Eye (tissue), 1 donor: Measurements from ENCODE around the gene MRTFA.

Experiments
- DNase-seq: peaks from one replicate; pipeline ENCODE4 v3.0.0-alpha.2; 2015

Gene MRTFA

DNA sequence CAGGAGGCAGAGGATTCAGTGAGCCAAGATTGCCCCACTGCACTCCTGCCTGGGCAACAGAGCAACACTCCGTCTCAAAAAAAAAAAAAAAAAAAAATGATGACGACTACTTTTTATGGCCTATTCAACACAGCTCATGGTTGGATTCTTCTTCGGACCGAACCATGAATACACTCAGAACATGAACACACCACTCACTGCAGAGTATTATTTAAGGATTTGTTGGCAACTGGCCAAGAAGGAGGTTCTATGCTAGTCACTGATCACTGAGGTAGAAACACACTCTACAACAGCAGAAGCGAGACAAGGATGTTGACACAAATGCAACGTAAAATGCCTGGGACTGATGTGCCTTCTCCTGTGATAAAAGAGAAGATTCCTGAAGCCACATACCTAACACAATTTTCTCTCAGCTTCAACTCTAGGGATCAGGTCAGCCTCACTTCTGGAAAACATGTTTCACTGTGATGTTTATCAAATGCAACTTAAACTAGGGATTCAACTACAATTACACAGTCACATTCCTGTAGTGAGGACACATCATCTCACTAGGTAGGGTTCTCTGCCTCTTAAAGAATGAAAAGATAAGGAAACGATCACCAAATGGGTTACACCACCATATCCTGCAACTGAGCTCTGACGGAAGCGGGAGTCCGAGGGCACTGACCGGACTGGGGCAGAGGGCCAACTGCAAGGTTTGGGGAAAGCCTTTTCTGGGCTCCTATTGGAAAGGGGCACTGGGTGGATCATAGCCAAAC is 183.6 kb downstream of the MRTFA start:
- no peak for DNase-seq

DNA sequence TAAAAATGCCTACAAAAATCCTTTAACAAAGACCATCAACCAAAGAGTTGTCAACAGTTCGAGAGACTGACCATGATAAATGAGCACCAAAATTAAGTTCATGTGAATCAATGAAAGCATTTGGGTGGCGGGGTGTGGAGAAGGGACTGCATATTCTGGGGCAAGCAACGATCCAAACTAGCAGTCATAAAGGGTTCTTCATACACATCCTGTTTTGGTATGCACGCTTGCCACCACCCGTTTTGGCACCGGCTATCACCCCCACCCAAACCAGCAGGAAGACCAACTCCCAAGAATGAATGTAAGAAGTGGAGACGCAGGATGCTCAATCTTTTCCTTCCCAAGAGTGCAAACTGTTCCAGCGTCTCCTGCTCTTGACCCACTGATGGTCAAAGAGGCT is 185.3 kb downstream of the MRTFA start:
- no peak for DNase-seq

- DNase-seq = no peak
Observed at GRCh38 chr22:40450616-40451015, 185.9 kb downstream of the MRTFA start.

DNA sequence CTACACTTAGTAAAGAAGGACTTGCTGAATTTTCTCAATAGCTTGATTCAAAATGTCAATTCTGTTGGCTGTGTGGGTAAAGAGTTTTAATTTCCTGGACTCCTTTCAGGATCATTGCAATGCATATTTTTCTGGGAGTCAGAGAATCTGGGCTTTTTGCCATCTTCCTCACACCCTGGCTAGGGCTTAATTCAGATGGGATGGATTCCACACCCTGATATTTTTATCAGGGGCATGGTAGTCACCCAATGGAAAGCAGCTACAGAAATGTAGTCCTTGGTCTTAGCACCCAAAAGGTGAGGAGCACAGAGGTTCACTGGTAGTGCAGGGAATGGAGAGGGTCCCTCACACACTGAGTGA is 186.9 kb downstream of the MRTFA start:
- peak; percentile 33 for DNase-seq

DNA sequence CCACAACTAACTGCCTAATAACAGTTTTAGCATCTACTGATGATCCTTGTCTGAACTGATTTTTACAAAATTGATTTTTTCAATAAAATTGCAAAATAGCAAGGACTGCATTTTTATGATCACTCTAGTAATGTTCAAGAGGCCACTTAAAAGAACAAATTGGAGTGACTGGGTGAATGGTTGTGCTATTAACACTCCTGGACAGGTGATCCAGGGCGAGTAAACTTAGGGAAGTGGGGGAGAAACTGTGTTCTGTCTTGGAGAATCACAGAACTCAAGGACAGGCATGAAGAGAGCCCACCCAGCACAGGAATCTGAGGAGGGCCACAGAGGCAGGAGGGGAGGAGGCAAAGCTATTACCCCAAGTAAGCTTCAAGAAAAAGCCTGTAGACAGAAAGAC is 190.3 kb downstream of the MRTFA start:
- DNase-seq = no peak

DNA sequence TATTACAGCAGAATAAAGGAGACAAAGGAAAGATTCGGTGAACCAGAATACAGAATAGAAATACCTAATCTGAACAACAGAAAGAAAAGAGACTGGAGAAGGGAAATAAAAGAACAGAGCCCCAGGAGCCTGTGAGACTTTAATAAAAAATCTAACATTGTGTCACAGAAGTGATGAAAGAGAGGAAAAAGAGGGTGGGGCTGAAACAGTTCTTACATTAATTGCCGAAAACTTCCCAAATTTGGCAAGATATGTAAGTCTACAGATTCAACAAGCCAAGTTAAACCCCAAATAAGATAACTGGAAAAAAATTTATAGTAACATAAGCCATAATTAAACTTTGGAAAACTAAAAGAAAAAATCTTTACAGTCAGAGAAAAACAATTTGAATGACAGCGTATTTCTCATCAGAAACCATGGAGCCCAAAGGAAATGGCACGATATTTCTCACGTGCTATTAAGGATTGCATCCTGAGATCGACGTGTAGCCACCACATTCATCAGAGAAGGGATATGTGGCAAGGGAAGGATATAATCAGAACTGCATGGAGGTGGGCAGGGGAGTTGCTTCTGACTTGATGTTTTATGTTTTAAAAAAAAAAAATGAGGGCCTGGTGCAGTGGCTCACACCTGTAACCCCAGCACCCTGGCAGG is 192.2 kb downstream of the MRTFA start:
- DNase-seq = no peak

DNA sequence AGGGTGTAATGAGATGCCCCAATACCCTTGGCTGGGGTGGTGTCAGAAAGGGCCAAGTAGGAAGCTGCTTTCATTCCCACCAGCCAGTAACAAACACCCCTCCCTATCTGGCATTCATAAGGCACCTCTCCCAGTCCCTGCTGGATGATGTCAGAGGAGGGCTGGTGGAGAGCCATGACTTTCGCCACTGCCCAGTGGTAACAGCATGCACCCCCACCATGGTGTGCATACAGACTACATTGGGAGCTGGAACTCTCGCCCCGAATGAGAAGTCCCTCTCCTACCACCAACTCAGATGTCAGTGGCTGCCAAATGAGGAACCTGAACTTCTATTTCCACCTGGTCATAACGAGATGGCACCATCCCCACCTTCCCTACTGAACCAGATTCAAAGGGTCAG is 192.8 kb downstream of the MRTFA start:
- DNase-seq = no peak

DNA sequence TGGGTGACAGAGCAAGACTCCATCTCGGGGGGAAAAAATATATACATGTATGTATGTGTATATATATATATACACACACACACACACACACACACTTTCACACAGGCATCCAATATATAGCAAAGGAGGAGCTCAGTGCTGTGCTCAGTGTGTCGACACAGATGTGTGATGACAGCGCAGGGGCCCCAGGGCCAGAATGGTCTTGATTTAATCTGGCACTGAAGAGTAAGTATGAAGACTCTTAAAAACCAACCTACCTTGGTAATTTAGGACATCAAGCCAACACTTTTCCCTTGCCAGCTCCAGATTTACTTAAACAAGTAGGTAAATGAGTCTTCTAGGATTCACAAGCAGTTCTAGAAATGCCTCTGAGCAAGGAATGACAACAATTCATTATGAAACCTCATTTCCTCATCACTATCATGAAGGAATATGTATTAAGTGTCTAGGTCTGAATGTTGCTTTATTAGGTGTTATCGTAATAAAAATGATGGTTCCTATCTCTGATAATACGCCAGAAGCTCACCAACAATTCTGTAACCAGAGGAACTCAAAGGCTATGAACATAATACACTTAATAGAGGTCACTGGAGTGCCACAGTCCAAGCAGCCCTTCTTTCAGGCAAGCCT is 194.6 kb downstream of the MRTFA start:
- DNase-seq = no peak

GRCh38 chr22:40436505-40437431 is 199.8 kb downstream of the MRTFA start:
- DNase-seq = peak; percentile 71

GRCh38 chr22:40434745-40435144 is 201.8 kb downstream of the MRTFA start:
- no peak for DNase-seq

DNA sequence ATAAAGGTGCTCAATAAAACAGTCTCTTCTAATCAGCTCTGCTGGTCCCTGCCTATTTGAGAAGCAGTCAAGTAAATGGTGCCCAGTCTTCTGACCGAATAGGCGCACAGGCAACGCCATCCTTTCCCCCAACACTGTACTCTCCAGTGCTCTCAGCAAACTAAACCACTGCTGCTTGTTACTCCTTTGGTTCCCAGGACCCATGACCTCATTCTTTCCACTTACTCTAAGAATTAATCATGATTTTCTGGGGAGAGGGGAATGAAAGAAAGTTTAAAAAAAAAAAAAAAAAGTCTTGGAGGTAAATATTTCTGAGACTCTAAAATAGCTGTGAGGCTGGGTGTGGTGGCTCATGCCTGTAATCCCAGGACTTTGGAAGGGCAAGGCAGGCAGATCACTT is 202.4 kb downstream of the MRTFA start:
- DNase-seq = no peak

DNA sequence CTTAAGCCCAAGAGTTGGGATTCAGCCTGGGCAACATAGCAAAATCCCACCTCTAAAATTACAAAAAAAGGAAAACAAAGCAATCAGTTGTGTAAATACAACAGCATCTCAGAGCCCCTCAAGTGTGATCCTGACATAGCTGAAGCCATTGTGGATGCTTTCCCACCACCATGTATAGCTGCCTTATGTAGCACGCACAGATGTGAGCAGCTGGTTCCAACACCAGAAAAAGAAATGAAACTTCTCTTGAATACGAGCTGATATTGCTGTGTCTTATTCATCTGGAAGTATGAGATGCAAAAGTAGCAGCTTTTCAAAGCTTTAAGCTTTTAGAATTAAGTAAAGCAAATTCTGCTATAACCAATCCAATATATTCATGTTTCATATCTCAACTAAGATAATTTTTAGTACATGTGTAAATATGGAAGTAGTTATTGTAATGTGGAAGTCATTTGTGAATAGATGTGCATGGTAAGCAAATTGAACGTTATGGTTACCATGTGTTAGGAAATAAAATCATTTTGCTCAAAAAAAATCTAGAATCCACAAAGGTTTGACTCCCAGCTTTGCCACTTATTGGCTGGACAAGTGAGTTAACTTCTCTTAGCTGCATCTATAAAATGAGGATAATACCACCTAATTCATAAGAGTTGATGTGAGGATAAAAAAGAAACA is 203.0 kb downstream of the MRTFA start:
- no peak for DNase-seq

- DNase-seq = no peak
Observed at GRCh38 chr22:40432625-40433024, 203.9 kb downstream of the MRTFA start.

DNA sequence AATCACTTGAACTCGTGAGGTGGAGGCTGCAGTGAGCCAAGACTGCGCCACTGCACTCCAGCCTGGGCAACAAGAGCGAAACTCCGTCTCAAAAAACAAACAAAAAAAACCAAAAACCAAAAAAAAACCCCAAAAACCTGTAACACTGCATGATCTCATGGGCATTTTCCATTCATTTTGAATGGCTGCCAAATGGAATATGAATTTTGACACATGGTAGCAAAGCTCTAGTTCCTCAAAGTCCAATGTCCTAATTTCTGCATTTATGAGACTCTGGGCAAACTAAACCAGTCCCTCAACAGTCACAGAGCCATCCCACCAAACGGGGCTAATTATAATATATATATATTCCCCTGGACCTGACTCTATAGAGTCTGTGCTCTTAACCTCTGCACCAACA is 204.4 kb downstream of the MRTFA start:
- no peak for DNase-seq

DNA sequence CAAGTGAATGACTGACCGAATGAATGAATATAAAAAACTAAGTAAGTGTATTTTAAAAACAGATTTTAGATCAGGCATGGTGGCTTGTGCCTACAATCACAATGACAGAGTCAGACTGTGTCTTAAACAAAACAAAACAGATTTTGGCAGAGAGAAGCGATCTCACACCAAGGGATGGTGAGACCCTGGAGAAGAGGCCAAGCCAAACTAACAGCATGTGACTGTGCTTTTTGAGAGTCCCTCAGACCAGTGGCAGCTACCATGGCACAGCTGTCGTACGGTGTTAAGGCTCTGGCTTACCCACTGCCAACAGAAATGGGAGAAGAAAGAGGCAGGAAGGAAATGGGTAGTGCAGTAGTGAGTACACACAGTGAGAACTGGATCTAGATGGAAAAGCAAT is 205.5 kb downstream of the MRTFA start:
- DNase-seq = no peak

GRCh38 chr22:40429481-40429880 is 207.0 kb downstream of the MRTFA start:
- DNase-seq = no peak

DNA sequence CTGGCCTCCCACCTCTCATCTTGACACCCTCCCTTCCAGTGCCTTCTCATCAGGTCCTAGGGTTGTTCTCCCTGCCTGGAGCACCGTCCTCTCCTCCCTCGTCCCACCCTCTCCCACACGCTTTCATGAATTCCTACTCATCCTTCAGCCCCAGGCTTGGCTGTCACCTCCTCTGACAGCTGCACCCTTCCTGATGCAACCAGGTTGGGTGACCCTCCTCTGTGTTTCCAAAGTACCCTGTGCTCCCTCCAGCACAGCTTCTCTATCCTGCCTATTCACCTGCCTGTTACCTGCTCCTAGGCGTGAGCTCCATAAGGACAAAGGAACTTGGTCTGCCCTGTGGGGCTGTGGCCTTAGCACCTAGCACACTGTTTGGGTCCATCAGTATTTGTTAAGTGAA is 207.7 kb downstream of the MRTFA start:
- DNase-seq = no peak

DNA sequence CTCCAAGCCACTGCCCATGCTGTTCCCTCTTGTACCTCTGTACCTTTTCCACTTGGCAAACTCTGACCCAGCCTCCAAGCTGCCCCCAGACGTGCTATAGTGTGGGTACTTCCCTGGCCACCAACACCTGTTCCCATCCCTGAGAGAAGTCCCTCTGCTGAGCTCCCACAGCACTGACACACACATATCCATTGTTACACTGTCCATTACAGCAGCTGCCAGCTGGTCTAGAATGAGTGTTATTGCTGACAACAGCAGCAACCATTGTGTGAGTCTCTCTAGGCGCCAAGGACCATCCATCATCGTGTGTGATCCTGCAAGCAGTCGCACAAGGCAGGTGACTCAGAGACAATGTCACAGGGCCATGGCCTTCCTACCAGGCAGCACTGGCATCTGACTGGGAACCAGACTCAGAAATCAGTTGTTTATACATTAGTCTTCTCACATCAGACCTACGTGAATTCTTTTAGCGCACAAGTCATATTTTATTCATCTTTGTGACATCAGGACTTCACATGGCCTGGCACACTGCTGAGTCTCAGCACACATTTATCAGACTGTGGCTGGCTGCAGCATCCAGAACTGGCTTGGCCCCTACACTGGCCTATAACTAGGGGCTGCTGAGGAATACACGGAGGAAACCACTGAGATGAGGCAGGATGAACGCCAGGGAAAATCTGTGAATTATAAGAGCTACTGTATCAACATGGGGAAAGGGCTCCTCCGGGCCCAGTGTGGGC is 209.8 kb downstream of the MRTFA start:
- peak; percentile 70 for DNase-seq

DNA sequence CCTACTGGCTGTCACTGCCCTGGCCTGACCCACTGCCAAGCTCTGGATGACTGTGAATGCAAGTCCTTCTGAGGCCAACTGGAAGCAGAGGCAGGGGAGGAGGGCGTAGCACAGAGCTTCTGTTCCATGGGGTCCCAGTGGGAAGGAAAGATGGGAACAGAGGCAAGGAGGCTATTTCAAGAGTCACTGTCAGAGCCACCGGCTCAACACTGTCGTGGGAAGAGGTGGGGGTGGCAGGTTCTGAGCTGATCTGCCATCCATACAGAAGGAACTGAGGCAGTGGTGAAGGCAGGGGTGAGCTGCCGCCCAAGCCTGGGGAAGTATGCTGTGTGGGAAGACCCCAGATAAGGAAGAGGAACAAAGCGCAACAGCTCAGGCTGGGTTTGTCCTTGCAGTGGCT is 211.4 kb downstream of the MRTFA start:
- no peak for DNase-seq

DNA sequence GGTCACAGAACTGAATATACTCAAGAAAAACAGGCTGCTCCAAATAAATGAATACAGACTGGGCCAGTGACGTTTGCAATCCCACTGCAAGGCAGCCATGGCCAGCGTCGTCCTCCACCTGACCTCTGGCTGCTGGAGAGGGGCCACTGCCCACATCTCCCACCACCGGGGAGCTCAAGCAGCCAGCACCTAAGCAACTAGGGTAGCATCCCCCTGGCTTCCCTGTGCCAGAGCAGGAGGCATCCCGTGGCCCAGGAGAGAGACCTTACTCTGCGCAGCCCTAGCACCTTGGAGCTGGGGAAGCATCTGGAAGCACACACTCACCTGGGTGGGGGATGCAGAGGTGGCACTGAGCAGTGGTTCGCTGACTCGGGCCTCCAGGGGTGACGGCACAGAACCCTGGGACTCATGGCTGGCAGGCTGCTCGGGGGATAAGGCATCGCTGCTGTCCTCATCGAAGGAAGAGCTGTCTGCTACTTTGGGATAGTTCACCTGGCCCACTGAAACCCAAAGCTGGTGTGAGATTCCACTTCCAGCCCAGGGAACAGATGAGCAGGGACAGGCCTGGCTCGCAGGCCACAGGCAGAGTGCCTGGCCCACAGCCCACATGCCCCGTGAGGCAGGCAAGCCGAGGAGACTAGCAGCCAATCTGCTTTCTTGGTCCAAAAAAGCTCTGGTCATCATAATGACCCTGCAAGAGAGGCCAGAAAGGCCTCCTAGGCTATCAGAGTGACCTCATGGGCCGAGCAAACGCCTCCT is 212.5 kb downstream of the MRTFA start:
- no peak for DNase-seq

DNA sequence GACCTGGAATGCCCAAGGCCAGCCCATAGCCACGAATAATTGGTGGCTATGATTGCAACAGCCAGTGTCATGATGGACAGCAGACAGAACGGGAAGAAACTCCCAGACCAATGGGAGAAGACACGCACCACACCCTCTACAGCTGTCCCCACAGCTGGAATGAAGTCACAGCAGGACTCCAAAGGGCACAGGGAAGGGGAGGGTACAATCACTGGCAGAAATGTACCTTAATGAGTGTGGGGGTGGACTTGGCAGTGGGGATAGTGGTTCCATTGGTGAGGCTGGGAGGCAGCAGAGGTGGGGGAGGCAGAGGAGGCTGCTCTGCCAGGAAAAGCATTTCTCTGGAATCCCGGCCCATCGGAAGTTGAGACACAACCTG is 213.2 kb downstream of the MRTFA start:
- DNase-seq = no peak
